PFSK-1 (cell line): ENCODE data around the gene OCIAD2.

Source experiments
- POLR2AphosphoS5 ChIP-seq: IDR thresholded peaks from 2 replicates; pipeline ENCODE4 v1.6.1; 2012; ENCODE audit warnings: low read depth, mild to moderate bottlenecking, control low read depth, low read length, moderate library complexity
- REST ChIP-seq, 2 experiments: IDR thresholded peaks; 2 replicates each; pipeline versions ENCODE4 v1.6.1 to v1.8.0; 2011 to 2012; ENCODE audit warnings: low read depth in 2 of 2, low read length in 2 of 2, control low read depth in 1 of 2, inconsistent platforms in 1 of 2, mild to moderate bottlenecking in 1 of 2, moderate library complexity in 1 of 2; ENCODE audit not compliant: insufficient read depth in 1 of 2
- SIN3A ChIP-seq: IDR thresholded peaks from 2 replicates; pipeline ENCODE4 v1.6.1; 2012; ENCODE audit warnings: mild to moderate bottlenecking, low read length, moderate library complexity, borderline replicate concordance; ENCODE audit not compliant: insufficient read depth
- TAF1 ChIP-seq: IDR thresholded peaks from 2 replicates; pipeline ENCODE4 v1.6.1; 2012; ENCODE audit warnings: low read length, control low read depth, borderline replicate concordance; ENCODE audit not compliant: insufficient read depth

- no peak for TF ChIP-seq SIN3A
- TF ChIP-seq POLR2AphosphoS5, result no peak
- no peak for TF ChIP-seq TAF1
- no peak for TF ChIP-seq REST (IDR thresholded peaks at IDR 0.05; ENCODE audit: insufficient read depth in 1 of 2, low read depth in 2 of 2, low read length in 2 of 2)
Observed at GRCh38 chr4:48904541-48905142, 1.9 kb downstream of the OCIAD2 start.
